H54 (cell line): ENCODE data around the gene PHTF2.

Experiments
- DNase-seq: peaks from one replicate; pipeline ENCODE4 v3.0.0; 2011; ENCODE audit warnings: low spot score, mixed read lengths; ENCODE audit not compliant: insufficient read length
- FAIRE-seq: peaks from 3 replicates; lab custom pipeline; 2011; peaks lifted over from hg19 to GRCh38; lab: Jason Lieb, UNC
- POLR2A ChIP-seq: IDR thresholded peaks from 2 replicates; pipeline ENCODE4 v1.6.1; 2011; ENCODE audit warnings: low read depth, mild to moderate bottlenecking, low read length

The PHTF2 gene

GRCh38 chr7:77894574-77895091 lies 96.1 kb downstream of the PHTF2 start:
- DNase-seq = no peak
- TF ChIP-seq POLR2A = no peak
- FAIRE-seq = no peak

GRCh38 chr7:77895905-77896304 lies 97.3 kb downstream of the PHTF2 start:
- no peak for TF ChIP-seq POLR2A
- FAIRE-seq (no peak), DNase-seq (no peak)

DNA sequence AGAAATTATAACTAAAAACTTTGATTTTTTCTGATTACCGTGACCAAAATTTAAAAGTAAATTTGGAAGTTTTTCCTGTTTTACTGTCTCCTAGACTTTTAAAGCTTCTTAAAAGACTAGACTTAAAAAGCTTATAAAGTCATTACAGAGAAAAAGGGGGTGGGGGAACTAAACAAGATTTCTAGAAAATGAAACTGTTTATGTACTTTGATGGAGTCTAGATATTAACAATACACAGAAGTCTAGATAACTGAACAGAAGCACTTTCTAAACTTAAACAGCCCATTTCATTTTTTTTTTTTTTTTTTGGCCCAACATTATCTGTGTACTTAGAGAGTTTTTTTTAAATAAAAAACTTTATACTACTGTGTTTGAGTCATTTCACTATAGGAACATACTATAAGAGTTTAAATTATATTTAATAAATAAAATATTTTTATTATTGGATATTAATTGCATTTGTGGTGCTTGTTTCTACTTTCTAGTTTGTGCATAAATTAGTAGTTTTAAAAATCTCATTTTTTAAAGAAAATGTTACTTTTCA lies 98.5 kb downstream of the PHTF2 start:
- TF ChIP-seq POLR2A = no peak
- DNase-seq (no peak), FAIRE-seq (no peak)

DNA sequence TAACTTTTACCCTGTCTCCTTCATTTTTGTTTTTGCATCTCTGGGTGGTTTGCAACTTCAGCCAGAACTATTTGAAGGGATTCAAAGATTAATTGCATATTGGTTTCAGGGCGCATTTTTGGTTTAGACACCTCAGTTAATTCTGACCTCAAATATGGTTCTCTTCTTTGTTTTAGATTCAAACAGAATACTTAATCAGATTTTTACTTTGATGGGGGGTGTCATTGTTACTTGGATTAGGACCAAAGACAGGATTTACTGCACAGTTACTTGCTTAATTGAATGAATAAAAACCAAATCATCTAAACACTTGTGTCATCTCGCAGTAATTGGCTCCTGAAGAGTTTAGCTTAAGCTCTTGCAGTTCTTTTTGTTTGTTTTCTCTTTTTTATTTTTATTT lies 100.9 kb downstream of the PHTF2 start:
- no peak for TF ChIP-seq POLR2A
- no peak for FAIRE-seq

GRCh38 chr7:77903597-77903996 lies 105.0 kb downstream of the PHTF2 start:
- DNase-seq = no peak

More for the DNA sequence above, 100.9 kb downstream of the PHTF2 start:
- no peak for DNase-seq

DNA sequence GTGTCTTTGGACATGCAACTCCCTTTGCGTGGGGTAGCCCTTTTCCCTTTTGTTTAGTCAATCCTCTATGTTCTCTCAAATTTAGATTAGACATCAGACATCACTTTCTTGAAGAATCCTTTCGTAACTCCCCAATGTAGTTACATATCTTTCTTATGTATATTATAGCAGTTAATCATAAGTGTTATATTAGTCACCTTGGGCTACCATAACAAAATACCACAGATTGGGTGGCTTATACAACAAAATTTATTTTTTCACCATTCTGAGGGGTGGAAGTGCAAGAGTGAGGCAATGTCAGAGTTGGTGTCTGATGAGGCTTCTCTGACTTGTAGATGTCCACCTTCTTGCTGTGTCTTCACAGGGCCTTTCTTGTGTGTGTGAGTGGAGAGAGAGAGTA lies 105.7 kb downstream of the PHTF2 start:
- TF ChIP-seq POLR2A = no peak
- FAIRE-seq = no peak
- no peak for DNase-seq

More at GRCh38 chr7:77903597-77903996, 105.0 kb downstream of the PHTF2 start:
- FAIRE-seq = no peak
- TF ChIP-seq POLR2A = no peak

DNA sequence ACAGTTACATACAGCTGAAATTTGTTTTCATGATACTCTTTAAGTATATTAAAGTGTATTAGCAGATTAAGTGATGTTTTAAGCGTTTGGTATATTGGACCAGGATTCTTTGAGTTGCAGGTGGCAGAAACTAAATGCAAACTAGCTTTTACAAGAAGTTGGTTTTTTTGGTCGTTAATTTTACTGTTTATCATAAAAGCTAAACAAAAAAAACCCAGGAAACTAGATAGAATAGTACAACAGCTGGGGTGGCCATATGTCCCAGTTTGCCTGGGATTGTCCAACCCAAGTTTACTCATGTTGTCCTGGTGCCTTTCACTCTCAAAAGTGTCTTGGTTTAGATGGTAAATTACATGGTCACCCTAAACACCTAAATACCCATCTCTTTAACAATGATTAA lies 108.7 kb downstream of the PHTF2 start:
- FAIRE-seq = no peak
- DNase-seq = no peak
- TF ChIP-seq POLR2A = no peak

- no peak for DNase-seq
- no peak for FAIRE-seq
- no peak for TF ChIP-seq POLR2A
Observed at GRCh38 chr7:77908664-77909063, 110.1 kb downstream of the PHTF2 start.

GRCh38 chr7:77910124-77910523 lies 111.6 kb downstream of the PHTF2 start:
- FAIRE-seq (no peak), DNase-seq (no peak)
- TF ChIP-seq POLR2A = no peak

DNA sequence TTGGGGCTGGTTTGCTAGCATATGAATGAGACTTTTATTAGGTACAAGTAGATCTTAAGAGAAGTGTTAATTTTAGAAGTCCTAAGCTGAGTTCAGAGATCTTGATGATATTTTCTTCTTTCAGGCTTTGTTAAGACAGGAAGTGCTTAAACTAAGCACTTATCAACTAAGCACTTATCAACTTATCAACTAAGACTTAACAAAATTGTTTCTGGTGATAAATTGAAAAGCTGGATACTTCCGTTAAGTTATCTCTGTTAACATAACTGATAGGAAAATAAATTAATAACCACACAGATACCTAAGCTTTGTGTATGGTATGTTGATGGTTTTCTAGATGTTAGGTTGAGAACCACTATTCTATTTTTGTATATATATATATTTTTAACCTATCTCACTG lies 113.7 kb downstream of the PHTF2 start:
- no peak for FAIRE-seq
- no peak for DNase-seq
- no peak for TF ChIP-seq POLR2A

DNA sequence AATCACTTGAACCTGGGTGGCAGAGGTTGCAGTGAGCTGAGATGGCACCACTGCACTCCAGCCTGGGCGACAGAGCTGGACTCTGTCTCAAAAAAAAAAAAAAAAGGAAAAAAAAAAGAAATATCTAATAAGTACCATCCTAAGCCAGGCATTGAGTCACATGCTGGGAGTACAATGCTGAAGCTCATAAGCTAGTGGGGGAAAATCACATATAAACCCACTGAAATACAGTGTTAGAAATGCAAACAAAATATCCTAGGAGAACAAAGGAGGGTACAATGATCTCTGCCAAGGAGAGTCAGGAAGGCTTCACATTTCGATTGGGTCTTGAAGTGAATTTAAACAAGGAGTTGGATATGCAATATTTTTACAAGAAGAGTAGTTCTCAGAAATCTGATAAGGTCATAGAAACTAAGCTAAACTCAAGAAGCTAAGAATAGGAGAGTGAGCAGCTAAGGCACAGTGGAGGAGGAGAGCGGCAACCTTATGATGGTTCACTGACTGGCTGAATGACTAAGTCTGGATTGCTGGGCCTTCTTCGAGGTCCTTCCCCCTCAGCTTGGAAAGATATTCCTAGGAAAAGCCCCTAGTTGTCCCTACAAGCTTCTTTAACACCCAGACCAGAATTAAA lies 115.5 kb downstream of the PHTF2 start:
- no peak for TF ChIP-seq POLR2A
- no peak for DNase-seq
- no peak for FAIRE-seq

DNA sequence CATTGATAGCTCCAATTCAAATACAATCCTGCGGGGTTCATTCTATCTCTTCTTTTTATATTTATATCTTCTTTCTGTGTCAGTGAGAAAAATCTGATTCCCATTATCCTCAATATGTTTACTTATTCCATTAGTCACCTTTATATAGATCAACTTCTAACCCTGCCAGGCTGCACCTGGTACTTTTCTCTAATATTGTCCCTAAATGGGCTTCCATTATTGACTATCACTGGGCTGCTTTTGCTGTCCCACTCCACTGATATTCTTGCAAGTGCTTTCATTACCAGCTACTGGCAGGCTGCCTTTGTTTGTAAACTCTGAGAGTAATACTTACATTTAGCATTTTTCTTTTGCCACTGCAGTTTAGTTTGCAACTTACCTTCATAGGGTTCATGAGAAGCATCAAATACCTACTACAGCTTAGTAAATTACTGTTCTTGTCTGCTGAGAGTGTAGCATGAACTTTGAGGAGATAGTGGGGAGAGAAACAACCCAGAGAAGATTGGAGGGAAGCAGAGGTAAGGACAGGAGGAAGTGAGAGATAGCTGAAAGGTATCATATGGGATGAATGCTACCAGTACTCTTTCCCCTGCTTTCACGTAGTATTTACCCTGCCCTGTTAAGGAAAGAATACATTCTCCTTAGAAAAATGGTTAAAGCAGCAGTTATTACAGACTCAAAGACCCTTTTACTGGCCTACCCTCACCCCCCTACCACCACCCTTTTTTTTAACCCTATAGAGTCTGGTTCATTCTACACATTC lies 119.1 kb downstream of the PHTF2 start:
- no peak for TF ChIP-seq POLR2A
- no peak for FAIRE-seq

GRCh38 chr7:77918676-77919075 lies 120.1 kb downstream of the PHTF2 start:
- FAIRE-seq (no peak), DNase-seq (no peak)
- TF ChIP-seq POLR2A = no peak

More for the DNA sequence above, 119.1 kb downstream of the PHTF2 start:
- DNase-seq = no peak

- no peak for TF ChIP-seq POLR2A
Observed at GRCh38 chr7:77923419-77923818, 124.8 kb downstream of the PHTF2 start.

DNA sequence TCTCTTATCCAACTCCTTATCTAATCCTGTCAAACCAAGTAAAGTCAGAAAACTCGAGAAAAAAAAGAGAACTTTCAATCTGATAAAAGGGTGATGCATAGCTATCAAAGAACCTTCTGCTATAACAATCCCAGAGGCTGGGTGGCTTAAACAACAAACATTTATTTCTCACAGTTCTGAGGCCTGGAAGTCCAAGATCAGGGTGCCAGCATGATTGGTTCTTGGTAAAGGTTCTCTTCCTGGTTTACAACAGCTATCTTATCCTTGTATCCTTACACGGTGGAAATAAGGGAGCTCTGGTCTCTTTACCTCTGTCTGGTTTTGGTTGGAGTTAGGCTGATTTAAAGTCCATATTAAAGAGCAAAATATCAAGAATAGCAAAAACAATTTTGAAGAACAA lies 131.9 kb downstream of the PHTF2 start:
- TF ChIP-seq POLR2A = no peak
- DNase-seq = no peak
- no peak for FAIRE-seq

More at GRCh38 chr7:77923419-77923818, 124.8 kb downstream of the PHTF2 start:
- FAIRE-seq (no peak), DNase-seq (no peak)
